GM12872 (cell line): Measurements from ENCODE around the gene ANO10.

Source experiments
- TF ChIP-seq, protein P1 (sequence below): IDR thresholded peaks from 3 replicates; pipeline ENCODE4 v1.5.1; 2011; ENCODE audit warnings: low read depth, mild to moderate bottlenecking, low read length, moderate library complexity; ENCODE audit not compliant: insufficient read depth

The ANO10 gene

DNA sequence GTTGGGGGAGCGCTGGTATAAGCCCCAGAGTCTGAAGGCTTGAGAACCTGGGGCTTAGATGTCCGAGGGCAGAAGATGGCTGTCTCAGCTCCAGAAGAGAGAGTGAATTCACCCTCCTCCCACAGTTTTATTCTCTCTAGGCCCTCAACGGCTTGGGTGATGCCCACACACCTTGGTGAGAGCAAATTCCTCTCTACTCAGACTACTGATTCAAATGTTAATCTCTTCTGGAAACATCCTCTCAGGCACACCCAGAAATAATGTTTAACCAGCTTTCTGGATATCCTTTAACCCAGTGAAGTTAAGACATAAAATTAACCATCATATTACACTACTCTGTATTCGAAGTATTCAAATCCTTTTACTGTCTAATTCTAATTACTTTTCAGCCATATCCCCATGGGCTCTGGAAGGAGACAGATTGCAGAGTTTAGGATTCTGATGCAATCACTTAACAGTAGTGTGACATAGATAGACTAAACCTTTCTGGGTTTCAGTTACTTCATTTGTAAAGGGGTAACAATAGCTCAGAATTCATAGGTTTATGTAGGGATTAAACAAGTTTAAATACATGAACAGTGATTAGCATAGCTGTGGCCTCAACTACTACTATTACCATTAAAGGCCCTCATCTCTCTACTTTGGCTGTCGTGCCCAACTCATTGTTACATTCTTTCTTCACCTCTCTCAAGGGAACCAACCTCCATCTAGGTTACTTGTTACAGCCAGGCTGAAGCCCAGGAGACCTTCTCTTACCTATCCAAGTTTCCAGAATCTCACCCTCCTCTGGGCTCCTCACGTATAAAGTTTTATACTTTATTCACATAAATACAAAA is 25.7 kb upstream of the ANO10 start:
- TF ChIP-seq, protein P1, sequence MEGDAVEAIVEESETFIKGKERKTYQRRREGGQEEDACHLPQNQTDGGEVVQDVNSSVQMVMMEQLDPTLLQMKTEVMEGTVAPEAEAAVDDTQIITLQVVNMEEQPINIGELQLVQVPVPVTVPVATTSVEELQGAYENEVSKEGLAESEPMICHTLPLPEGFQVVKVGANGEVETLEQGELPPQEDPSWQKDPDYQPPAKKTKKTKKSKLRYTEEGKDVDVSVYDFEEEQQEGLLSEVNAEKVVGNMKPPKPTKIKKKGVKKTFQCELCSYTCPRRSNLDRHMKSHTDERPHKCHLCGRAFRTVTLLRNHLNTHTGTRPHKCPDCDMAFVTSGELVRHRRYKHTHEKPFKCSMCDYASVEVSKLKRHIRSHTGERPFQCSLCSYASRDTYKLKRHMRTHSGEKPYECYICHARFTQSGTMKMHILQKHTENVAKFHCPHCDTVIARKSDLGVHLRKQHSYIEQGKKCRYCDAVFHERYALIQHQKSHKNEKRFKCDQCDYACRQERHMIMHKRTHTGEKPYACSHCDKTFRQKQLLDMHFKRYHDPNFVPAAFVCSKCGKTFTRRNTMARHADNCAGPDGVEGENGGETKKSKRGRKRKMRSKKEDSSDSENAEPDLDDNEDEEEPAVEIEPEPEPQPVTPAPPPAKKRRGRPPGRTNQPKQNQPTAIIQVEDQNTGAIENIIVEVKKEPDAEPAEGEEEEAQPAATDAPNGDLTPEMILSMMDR = no peak

DNA sequence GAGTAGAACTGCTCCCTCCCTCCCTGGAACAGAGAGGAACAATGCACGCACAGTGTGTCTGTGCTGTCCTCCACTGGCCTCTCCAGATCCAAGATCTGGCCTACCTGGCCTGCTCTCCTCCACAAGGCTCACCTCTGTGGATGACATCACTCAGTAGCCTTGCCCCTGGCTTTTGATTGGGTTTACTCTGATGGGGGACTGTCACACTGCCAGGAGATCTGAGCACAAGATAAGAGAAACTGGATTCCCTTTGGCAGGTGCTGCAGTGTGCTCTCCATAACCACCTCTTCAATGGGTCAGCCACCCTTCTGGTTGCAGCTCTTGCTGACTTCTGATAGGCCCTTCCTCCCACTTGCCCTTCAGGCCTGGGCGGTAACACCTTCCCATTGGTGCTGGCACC is 22.6 kb upstream of the ANO10 start:
- TF ChIP-seq, protein P1 = no peak

DNA sequence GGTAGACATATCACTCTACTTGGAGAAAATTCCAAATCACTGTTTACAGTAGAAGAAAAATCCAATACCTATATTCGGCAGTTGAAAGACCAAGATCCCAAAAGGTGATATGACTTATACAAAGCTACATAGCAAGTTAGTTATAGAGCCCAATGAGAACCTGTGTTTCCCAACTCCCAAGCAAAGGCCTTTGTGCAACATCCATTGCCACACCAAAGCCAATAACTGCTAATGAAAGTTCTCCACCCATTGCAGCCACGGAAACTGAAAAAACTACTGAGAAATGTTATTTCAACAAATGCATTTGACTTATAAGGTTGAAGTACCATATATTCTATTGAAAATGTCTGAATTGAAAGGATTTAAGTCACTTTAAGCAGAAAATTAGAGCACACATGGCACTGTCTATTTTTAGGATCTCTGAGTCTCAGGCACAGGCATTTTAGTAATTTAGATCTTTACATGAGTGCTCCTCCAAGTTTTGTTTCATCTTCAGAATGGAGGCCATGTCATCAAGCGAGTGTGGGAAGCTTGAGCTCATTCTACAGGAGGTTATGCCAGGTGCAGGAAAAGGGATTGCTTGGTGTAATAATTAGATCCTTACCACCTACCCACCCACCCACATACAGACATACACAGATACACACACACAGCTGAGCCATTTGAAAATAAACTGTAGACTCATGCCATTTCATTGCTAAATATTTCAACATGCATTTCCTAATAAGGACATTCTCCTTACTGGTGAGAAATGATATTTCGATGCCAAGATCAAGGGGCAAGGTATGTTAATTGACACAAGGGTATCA is 19.7 kb upstream of the ANO10 start:
- TF ChIP-seq, protein P1 = no peak

DNA sequence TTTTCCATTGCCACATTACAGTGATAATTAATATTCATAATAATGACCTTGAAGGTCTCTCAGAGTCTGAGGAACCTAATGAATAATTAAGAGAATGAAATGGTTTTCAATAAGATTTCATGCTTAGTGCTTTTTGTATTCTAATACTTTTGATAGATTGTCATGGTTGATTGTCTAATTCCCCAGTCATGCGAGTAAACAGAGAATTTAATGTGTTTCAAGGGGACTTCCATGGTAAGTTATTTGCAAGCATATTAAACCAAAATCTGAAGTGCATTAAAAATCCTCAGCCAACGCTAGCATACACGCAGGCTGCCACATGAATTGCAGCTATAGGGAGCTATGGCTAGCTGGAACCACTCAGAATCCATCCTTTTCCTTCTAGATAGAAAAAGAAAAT is 18.9 kb upstream of the ANO10 start:
- TF ChIP-seq, protein P1 = no peak

DNA sequence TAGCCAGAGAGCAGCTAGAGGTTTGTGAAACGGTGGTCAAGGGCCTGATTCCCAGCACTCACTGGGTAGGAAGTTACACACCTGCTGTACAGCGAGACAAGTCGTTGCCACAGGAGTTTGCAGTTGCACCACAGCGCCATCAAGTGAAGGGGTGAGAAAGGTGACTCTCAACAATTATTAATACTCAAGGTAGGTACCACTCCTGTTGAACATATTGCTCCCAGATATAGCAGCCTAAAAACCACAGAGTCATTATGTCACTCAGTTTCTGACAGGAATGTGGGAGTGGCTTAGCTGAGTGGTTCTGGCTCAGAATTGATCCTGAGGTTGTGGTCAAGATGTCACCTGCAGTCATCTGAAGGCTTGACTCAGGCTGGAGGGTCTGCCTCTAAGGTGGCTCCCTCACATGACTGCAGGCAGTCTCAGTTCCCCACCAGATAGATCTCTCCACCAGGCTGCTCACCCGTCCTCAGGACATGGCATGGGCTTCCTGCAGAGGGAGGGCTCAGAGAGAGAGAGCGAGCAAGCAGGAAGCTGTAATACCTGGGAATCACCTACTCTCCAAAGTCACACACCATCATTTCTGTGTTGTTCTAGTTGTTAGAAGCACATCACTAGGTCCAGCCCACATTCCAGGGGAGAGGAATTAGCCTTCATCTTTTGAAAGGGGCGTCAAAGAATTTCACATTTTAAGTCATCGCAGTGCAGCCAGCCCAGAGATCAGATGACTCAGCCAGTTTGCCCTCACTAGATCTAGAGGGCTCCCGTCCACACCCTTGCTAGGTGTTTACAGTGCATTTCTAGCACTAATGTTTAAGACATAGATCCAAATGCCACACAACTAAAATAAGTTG is 17.0 kb upstream of the ANO10 start:
- TF ChIP-seq, protein P1 = peak; percentile 68

DNA sequence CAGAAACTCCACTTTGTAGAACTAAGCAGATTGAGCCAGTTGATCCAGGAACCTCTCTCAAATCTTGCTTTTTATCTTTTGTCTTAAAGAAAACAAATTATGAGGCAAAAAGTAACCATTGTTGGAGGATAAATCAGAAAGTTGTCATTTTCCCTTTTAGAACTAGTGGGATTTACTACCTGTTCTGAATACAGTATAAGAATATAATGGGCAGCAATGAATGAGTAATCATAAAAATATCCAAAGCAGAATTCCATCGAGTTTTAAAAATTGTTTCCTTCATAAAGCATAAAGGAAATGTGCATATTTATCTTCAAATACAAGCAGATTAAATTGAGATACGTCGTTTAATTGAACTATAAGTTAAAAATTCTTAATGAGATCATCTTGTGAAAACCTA is 15.9 kb upstream of the ANO10 start:
- TF ChIP-seq, protein P1 = no peak

DNA sequence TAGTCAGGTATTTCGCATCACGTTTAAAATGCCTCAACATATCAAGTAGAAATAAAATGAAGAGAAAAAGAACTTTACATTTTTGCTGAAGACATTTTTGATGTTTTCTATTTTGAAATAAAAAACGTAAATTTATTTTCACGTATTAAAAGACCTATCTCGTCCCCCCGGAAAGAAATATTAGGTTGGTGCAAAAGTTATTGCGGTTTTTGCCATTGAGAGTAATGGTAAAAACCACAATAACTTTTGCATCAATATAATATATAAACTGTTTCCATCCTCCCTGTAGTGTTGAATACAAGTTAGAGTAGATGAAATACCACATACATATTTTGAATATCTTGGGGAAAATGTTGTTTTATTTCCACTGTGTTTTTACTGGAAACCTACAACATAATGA is 11.2 kb upstream of the ANO10 start:
- TF ChIP-seq, protein P1 = no peak
